Measurements from ENCODE around the gene PATL1. TPM values are rescaled to one million over a fixed set of nuclear protein-coding genes. Genes with fewer than 3 reads are reported as not detected.
"Not testable (repeated sequence)": the region's sequence is repeated elsewhere in the genome, so short reads cannot be mapped to it uniquely, and the experiment has no call there.

PATL1 gene
- total RNA-seq, result 4.4 and 8.9 TPM in 2 replicates

GRCh38 chr11:59668950-59669610, at the start of gene PATL1:
Gene PATL1, minus strand, starts transcription at chr11:59669037. Its CDS starts 142 bp downstream, at chr11:59668895.
- peak; percentile 99 to 100 for DNase-seq (ENCODE audit: low read depth in 2 of 2)

GRCh38 chr11:59716051-59716450, 47.2 kb upstream of the PATL1 start:
- DNase-seq (ENCODE audit: low read depth in 2 of 2), result no peak

GRCh38 chr11:59713745-59714144, 44.9 kb upstream of the PATL1 start, which contains the start of gene OR10V1:
Gene OR10V1, minus strand, starts transcription at chr11:59713845. Its CDS starts 0 bp downstream, at chr11:59713845.
- DNase-seq (ENCODE audit: low read depth in 2 of 2), result no peak

GRCh38 chr11:59710136-59710847, 41.5 kb upstream of the PATL1 start:
- no peak for DNase-seq (ENCODE audit: low read depth in 2 of 2)

GRCh38 chr11:59708537-59708936, 39.7 kb upstream of the PATL1 start:
- DNase-seq (ENCODE audit: low read depth in 2 of 2), result no peak

GRCh38 chr11:59707371-59707770, 38.5 kb upstream of the PATL1 start:
- no peak for DNase-seq (ENCODE audit: low read depth in 2 of 2)

- peak in 1 of 2 donors; percentile 64 for DNase-seq (ENCODE audit: low read depth in 2 of 2)
Measured at GRCh38 chr11:59706518-59707285, 37.9 kb upstream of the PATL1 start.

GRCh38 chr11:59705294-59705693, 36.5 kb upstream of the PATL1 start:
- no peak for DNase-seq (ENCODE audit: low read depth in 2 of 2)

GRCh38 chr11:59703515-59703914, 34.7 kb upstream of the PATL1 start:
- DNase-seq (ENCODE audit: low read depth in 2 of 2), result not testable (repeated sequence)

GRCh38 chr11:59700157-59700556, 31.3 kb upstream of the PATL1 start:
- DNase-seq (ENCODE audit: low read depth in 2 of 2), result not testable (repeated sequence)

- DNase-seq (ENCODE audit: low read depth in 2 of 2), result no peak
Measured at GRCh38 chr11:59698506-59698905, 29.7 kb upstream of the PATL1 start.

GRCh38 chr11:59692915-59693314, 24.1 kb upstream of the PATL1 start:
- DNase-seq (ENCODE audit: low read depth in 2 of 2), result no peak

GRCh38 chr11:59691156-59691555, 22.3 kb upstream of the PATL1 start:
- DNase-seq (ENCODE audit: low read depth in 2 of 2), result no peak

GRCh38 chr11:59689015-59689414, 20.2 kb upstream of the PATL1 start:
- no peak for DNase-seq (ENCODE audit: low read depth in 2 of 2)

GRCh38 chr11:59681260-59681725, 12.5 kb upstream of the PATL1 start:
- DNase-seq (ENCODE audit: low read depth in 2 of 2), result not testable (repeated sequence)

GRCh38 chr11:59680287-59681154, 11.7 kb upstream of the PATL1 start:
- peak; percentile 83 to 87 for DNase-seq (ENCODE audit: low read depth in 2 of 2)

- DNase-seq (ENCODE audit: low read depth in 2 of 2), result no peak
Measured at GRCh38 chr11:59679347-59679746, 10.5 kb upstream of the PATL1 start.

- no peak for DNase-seq (ENCODE audit: low read depth in 2 of 2)
Measured at GRCh38 chr11:59678813-59679165, 10.0 kb upstream of the PATL1 start.

GRCh38 chr11:59678118-59678812, 9.4 kb upstream of the PATL1 start:
- no peak for DNase-seq (ENCODE audit: low read depth in 2 of 2)

GRCh38 chr11:59676205-59676604, 7.4 kb upstream of the PATL1 start:
- DNase-seq (ENCODE audit: low read depth in 2 of 2), result peak in 1 of 2 donors; percentile 34

GRCh38 chr11:59674291-59674690, 5.5 kb upstream of the PATL1 start:
- no peak for DNase-seq (ENCODE audit: low read depth in 2 of 2)
